Measurements from ENCODE around the gene JOSD2. TPM values are rescaled to one million over a fixed set of nuclear protein-coding genes. Genes with fewer than 3 reads are reported as not detected.

The JOSD2 gene
- total and polyA plus RNA-seq, 2 donors (not counting 1 experiment from before 2014, with no cell fraction given): 25.0 to 32.8 TPM

GRCh38 chr19:50510700-50511068 is 307 bp downstream of the JOSD2 start:
- DNase-seq (no peak), ATAC-seq (ENCODE audit: low read depth) (no peak)
- peak overlapping the region; percentile 91 for H3K4me2 ChIP-seq (replicated peaks; ENCODE audit: low read depth, low read length, poor library complexity, severe bottlenecking)
- intact Hi-C loops (cut with micrococcal nuclease): loop anchor here (1.0 to 2.0 kb wide), 5 partner anchors 78 to 598 kb away; partner anchors contain the start of genes CTU1, MYBPC2 and NR1H2
- peaks cover 14 to 20% of the 10 kb centered on the region in 2 donors for H3K4me1 ChIP-seq (ENCODE audit: control insufficient read depth in 2 of 2, insufficient read depth in 2 of 2, low read length in 2 of 2)
- peak overlapping the region; percentile 90 for H2AFZ ChIP-seq (ENCODE audit: insufficient read depth, low read depth, low read length, poor library complexity, severe bottlenecking)
- no peaks in the 10 kb centered on the region for H3K9me3 Mint-ChIP-seq (ENCODE audit: insufficient read depth)
- H3K27ac ChIP-seq (ENCODE audit: low read length in 2 of 2): peak overlapping the region; percentile 87 to 98
- H3K27ac Mint-ChIP-seq: peak overlapping the region; percentile 100
- H3K36me3 ChIP-seq (replicated peaks in 1 of 2; ENCODE audit: control extremely low read depth in 1 of 2, control insufficient read depth in 1 of 2, extremely low read depth in 1 of 2, insufficient read depth in 2 of 2, low read length in 1 of 2): no peaks in the 10 kb centered on the region
- H4K20me1 ChIP-seq (ENCODE audit: control insufficient read depth, insufficient read depth, low read length, poor library complexity, severe bottlenecking): no peaks in the 10 kb centered on the region
- H3K9ac ChIP-seq (ENCODE audit: low read length): peak overlapping the region; percentile 63
- no peaks in the 10 kb centered on the region for H3K79me2 ChIP-seq (ENCODE audit: control insufficient read depth, insufficient read depth, low read length)
- WGBS (ENCODE audit: insufficient coverage): 12% methylated on average over 10 of the region's 10 CpGs
- H3K27me3 Mint-ChIP-seq: peaks cover 3% of the 10 kb centered on the region
- H3K27me3 ChIP-seq (replicated peaks in 1 of 4; ENCODE audit: control extremely low read depth in 1 of 4, control insufficient read depth in 3 of 4, insufficient read depth in 4 of 4, low read length in 3 of 4): peaks cover 0 to 24% (median 2%) of the 10 kb centered on the region in 4 experiments
- TF ChIP-seq EZH2 (IDR thresholded peaks at IDR 0.05; ENCODE audit: borderline replicate concordance, insufficient read depth, low read depth, low read length, poor library complexity, severe bottlenecking) (no peak), CTCF (IDR thresholded peaks at IDR 0.05) (no peak)
- H3K4me3 Mint-ChIP-seq: peak overlapping the region; percentile 96
- peak overlapping the region; percentile 19 to 72 (median 57) for H3K4me3 ChIP-seq (ENCODE audit: control extremely low read depth in 1 of 5, extremely low read depth in 1 of 5, insufficient read depth in 1 of 5, low read depth in 2 of 5, low read length in 4 of 5)
- H3K9me3 ChIP-seq (ENCODE audit: control extremely low read depth in 1 of 3, control insufficient read depth in 2 of 3, insufficient read depth in 1 of 3, low read length in 2 of 3): peaks cover 0 to 4% (median 0%) of the 10 kb centered on the region in 3 donors
- CTCF ChIA-PET: interaction anchor here (0.8 to 1.7 kb wide), 5 partner anchors 33 to 182 kb away, joined by 3 to 6 read pairs (median 4); partner anchors contain the start of genes KCNC3 and POLD1
- POLR2A ChIA-PET: interaction anchor here (0.6 to 1.2 kb wide), 8 partner anchors 51 to 294 kb away, joined by 3 to 10 read pairs (median 5); partner anchors contain the start of genes KCNC3, NR1H2 and POLD1
- H3K4me1 Mint-ChIP-seq: peaks cover 17% of the 10 kb centered on the region

DNA sequence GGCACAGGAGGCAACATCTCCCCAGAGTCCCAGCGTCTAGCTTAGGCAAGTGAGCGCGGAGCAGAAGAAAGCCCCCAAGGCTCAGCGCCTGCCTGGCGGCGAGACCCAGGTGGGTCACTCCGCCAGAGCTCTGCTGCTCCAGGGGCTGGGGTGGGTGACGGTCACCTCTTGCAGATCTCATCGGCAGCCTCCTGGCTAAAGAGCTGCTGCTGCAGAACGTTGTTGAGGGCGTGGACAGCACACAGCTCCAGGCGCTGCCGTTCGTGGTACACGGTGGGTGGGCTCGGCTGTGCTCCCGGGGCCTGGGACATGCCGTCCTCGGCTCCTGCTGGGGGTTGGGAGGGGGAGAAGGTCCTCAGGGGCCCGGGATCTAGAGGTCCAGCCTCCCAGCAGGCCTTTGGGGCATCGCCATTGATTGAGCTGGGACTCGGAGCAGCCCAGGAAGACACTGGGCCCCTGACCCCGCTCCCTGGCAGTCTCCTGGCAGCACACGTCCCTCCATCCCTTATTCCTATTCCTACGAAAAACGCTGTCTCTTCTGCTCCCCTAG is 795 bp downstream of the JOSD2 start:
- Mint-ChIP-seq H3K4me1 (peaks cover 17% of the 10 kb centered on the region), H3K4me3 (peak overlapping the region; percentile 96), H3K9me3 (ENCODE audit: insufficient read depth) (no peaks in the 10 kb centered on the region), H3K27me3 (peaks cover 3% of the 10 kb centered on the region), H3K27ac (peak overlapping the region; percentile 100)
- peak overlapping the region; percentile 87 to 98 for H3K27ac ChIP-seq (ENCODE audit: low read length in 2 of 2)
- intact Hi-C loops (cut with micrococcal nuclease): loop anchor here (2.0 kb wide), 1 partner anchor 77 kb away; the partner anchor contains the start of gene MYBPC2
- DNase-seq: peak; percentile 49
- ChIA-PET POLR2A (no interaction called here), CTCF (interaction anchor here (0.7 kb wide), 1 partner anchor 142 kb away, joined by 3 read pairs; no protein-coding TSS in a partner anchor)
- H3K4me2 ChIP-seq (replicated peaks; ENCODE audit: low read depth, low read length, poor library complexity, severe bottlenecking): peak overlapping the region; percentile 91
- peak overlapping the region; percentile 63 for H3K9ac ChIP-seq (ENCODE audit: low read length)
- peaks cover 14 to 20% of the 10 kb centered on the region in 2 donors for H3K4me1 ChIP-seq (ENCODE audit: control insufficient read depth in 2 of 2, insufficient read depth in 2 of 2, low read length in 2 of 2)
- no peaks in the 10 kb centered on the region for H4K20me1 ChIP-seq (ENCODE audit: control insufficient read depth, insufficient read depth, low read length, poor library complexity, severe bottlenecking)
- peaks cover 0 to 4% (median 0%) of the 10 kb centered on the region in 3 donors for H3K9me3 ChIP-seq (ENCODE audit: control extremely low read depth in 1 of 3, control insufficient read depth in 2 of 3, insufficient read depth in 1 of 3, low read length in 2 of 3)
- WGBS (ENCODE audit: insufficient coverage): 82% methylated on average over 25 of the region's 26 CpGs
- H3K27me3 ChIP-seq (replicated peaks in 1 of 4; ENCODE audit: control extremely low read depth in 1 of 4, control insufficient read depth in 3 of 4, insufficient read depth in 4 of 4, low read length in 3 of 4): peaks cover 0 to 19% (median 2%) of the 10 kb centered on the region in 4 experiments
- peak overlapping the region in 4 of 5 experiments; percentile 45 to 72 (median 62) for H3K4me3 ChIP-seq (ENCODE audit: control extremely low read depth in 1 of 5, extremely low read depth in 1 of 5, insufficient read depth in 1 of 5, low read depth in 2 of 5, low read length in 4 of 5)
- TF ChIP-seq CTCF (IDR thresholded peaks at IDR 0.05) (no peak), EZH2 (IDR thresholded peaks at IDR 0.05; ENCODE audit: borderline replicate concordance, insufficient read depth, low read depth, low read length, poor library complexity, severe bottlenecking) (no peak)
- no peaks in the 10 kb centered on the region for H3K36me3 ChIP-seq (replicated peaks in 1 of 2; ENCODE audit: control extremely low read depth in 1 of 2, control insufficient read depth in 1 of 2, extremely low read depth in 1 of 2, insufficient read depth in 2 of 2, low read length in 1 of 2)
- H3K79me2 ChIP-seq (ENCODE audit: control insufficient read depth, insufficient read depth, low read length): no peaks in the 10 kb centered on the region
- peak overlapping the region; percentile 90 for H2AFZ ChIP-seq (ENCODE audit: insufficient read depth, low read depth, low read length, poor library complexity, severe bottlenecking)
- no peak for ATAC-seq (ENCODE audit: low read depth)
